ENCODE data around the gene SCTR. TPM values are rescaled to one million over a fixed set of nuclear protein-coding genes. Genes with fewer than 3 reads are reported as not detected.

Gene SCTR
- total and polyA plus RNA-seq, 2 of the 13 experiments (the other 11 are each of a cell fraction or from before 2014, with no cell fraction given) = not detected

DNA sequence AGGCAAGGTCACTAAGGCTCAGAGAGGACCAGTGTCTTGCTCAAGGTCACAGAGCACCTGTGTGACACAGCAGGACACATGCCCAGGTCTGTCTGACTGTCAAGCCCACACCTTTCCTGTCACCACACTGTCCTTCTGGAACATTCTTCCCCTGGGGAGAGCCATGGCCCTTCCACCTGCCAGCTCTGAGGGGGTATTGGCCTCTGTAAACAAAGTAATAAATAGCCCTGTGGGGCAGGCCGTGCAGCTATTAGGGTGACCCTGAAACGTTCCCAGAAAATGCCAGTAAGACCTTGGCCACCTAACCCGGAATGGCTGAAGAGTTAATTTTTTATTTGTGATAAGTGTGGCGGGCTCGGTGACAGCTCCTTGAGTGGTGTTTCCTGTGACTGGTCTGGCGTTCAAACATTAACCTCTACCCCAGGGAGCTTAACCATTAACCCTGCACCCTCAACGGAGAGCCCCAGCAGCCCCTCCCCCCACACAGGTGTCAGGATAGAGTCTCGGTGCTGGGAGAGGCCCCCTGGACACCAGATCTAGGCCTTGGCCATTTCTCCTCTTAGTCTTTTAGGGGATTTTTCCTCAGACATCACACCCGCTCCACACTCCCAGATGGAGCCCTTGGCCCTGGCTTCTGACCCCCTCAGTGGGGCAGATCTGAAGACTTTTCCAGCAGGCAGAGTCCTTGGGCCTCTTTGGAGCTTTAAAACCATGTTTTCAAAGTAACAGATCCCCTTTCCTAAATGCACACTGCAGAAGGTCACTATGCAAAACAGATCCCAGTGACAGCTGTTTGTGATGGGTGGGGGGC is 36.6 kb downstream of the SCTR start (continued):
- TF ChIP-seq PHF8 (CRISPR knock-in tag; IDR thresholded peaks at IDR 0.05) (no peak; the same call in 1 of the 2 replicates), SIN3A (IDR thresholded peaks at IDR 0.05; ENCODE audit: borderline replicate concordance, low read depth, low read length) (peak; percentile 19; the same call in 1 of the 2 replicates), MED1 (CRISPR knock-in tag; IDR thresholded peaks at IDR 0.05) (peak; percentile 84), KLF16 (CRISPR knock-in tag; IDR thresholded peaks at IDR 0.05) (peak in 1 of 2 experiments; percentile 50; a peak in 1 of 4 replicates), ZNF552 (CRISPR knock-in tag; IDR thresholded peaks at IDR 0.05; ENCODE audit: borderline replicate concordance) (no peak), ZNF234 (CRISPR knock-in tag; conservative IDR thresholded peaks at IDR 0.05) (no peak), ZNF33B (CRISPR knock-in tag; IDR thresholded peaks at IDR 0.05) (0 out of 2 replicates have a peak, but pooled peaks have one; percentile 9), THAP9 (CRISPR knock-in tag; IDR thresholded peaks at IDR 0.05; ENCODE audit: borderline replicate concordance) (peak; percentile 20; the same call in 1 of the 2 replicates), ZNF292 (CRISPR knock-in tag; IDR thresholded peaks at IDR 0.05; ENCODE audit: borderline replicate concordance, low read depth) (peak; percentile 91; the same call in 1 of the 2 replicates), HNF1A (IDR thresholded peaks at IDR 0.05; ENCODE audit: low read depth) (peak; percentile 98), HNF1A (CRISPR knock-in tag; IDR thresholded peaks at IDR 0.05; ENCODE audit: borderline replicate concordance) (peak; percentile 99), EHMT2 (IDR thresholded peaks at IDR 0.05; ENCODE audit: borderline replicate concordance, low read depth, low read length) (no peak; the same call in 1 of the 2 replicates), ZNF510 (CRISPR knock-in tag; IDR thresholded peaks at IDR 0.05; ENCODE audit: low read depth) (peak; percentile 67; the same call in 1 of the 2 replicates), CCDC6 (CRISPR knock-in tag; IDR thresholded peaks at IDR 0.05) (peak; percentile 4; the same call in 1 of the 2 replicates), NR2F2 (IDR thresholded peaks at IDR 0.05; ENCODE audit: borderline replicate concordance, low read depth) (no peak; the same call in 1 of the 2 replicates), PITX1 (CRISPR knock-in tag; IDR thresholded peaks at IDR 0.05) (peak; percentile 83), CC2D1A (CRISPR knock-in tag; IDR thresholded peaks at IDR 0.05) (no peak), ZUFSP (CRISPR knock-in tag; IDR thresholded peaks at IDR 0.05; ENCODE audit: borderline replicate concordance) (no peak)
- TF ChIP-seq, protein P1, sequence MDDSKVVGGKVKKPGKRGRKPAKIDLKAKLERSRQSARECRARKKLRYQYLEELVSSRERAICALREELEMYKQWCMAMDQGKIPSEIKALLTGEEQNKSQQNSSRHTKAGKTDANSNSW (CRISPR knock-in tag; IDR thresholded peaks at IDR 0.05; ENCODE audit: borderline replicate concordance) = no peak; the same call in 1 of the 2 replicates
